SU-DHL-6 (cell line): Measurements from ENCODE around the gene SAMD1.

Source experiments
- H2AFZ ChIP-seq: fragments of 200-600 bp; sonication (generic); 2 replicates; pipeline ENCODE4 v1.6.1; 2014; ENCODE audit warnings: low read depth, mild to moderate bottlenecking, moderate library complexity, mixed read lengths, antibody characterized with exemption, low read length; ENCODE audit not compliant: severe bottlenecking
- H3F3A ChIP-seq: fragments of 200-600 bp; shearing (Covaris generic); 2 replicates; pipeline ENCODE4 v1.6.0; 2016; ENCODE audit warnings: antibody characterized with exemption, mild to moderate bottlenecking; ENCODE audit not compliant: insufficient read depth
- H3K27ac ChIP-seq: fragments of 200-600 bp; sonication (generic); 2 replicates; pipeline ENCODE4 v1.5.1; 2016; ENCODE audit warnings: low read depth, mild to moderate bottlenecking, low read length, moderate library complexity, mixed read lengths
- H3K27me3 ChIP-seq: fragments of 200-600 bp; sonication (generic), shearing (Covaris generic); 2 replicates; pipeline ENCODE4 v1.6.0; 2014; ENCODE audit warnings: mild to moderate bottlenecking, low read length
- H3K36me3 ChIP-seq: fragments of 200-600 bp; sonication (generic); 2 replicates; pipeline ENCODE4 v1.6.1; 2014; ENCODE audit warnings: mild to moderate bottlenecking, low read length, mixed read lengths
- H3K4me2 ChIP-seq: fragments of 300-600, 200-600 bp; shearing (Covaris generic), sonication (generic); 2 replicates; pipeline ENCODE4 v1.6.0; 2014; ENCODE audit warnings: low read length, low read depth, mild to moderate bottlenecking; ENCODE audit not compliant: poor library complexity, severe bottlenecking
- H3K4me3 ChIP-seq: fragments of 200-600 bp; sonication (generic); 2 replicates; pipeline ENCODE4 v1.5.1; 2014; ENCODE audit warnings: antibody characterized with exemption, low read length, mild to moderate bottlenecking, mixed read lengths; ENCODE audit not compliant: insufficient read depth, poor library complexity, severe bottlenecking
- H3K79me2 ChIP-seq: fragments of 200-600 bp; sonication (generic); 2 replicates; pipeline ENCODE4 v1.6.1; 2014; ENCODE audit warnings: mild to moderate bottlenecking, low read length, moderate library complexity; ENCODE audit not compliant: insufficient read depth
- H3K9ac ChIP-seq: fragments of 200-600 bp; sonication (generic); 2 replicates; pipeline ENCODE4 v1.7.0; 2014; ENCODE audit warnings: mild to moderate bottlenecking, low read length
- H3K9me2 ChIP-seq: fragments of 200-600 bp; sonication (generic); replicated peaks from 2 replicates; pipeline ENCODE4 v1.6.1; 2014; ENCODE audit warnings: low read length; ENCODE audit not compliant: insufficient read depth
- H3K9me3 ChIP-seq: fragments of 200-600 bp; sonication (generic); 2 replicates; pipeline ENCODE4 v1.6.1; 2014; ENCODE audit warnings: low read length, mixed read lengths; ENCODE audit not compliant: insufficient read depth
- H4K20me1 ChIP-seq: fragments of 200-600 bp; sonication (generic); 2 replicates; pipeline ENCODE4 v1.6.1; 2014; ENCODE audit warnings: low read depth, mild to moderate bottlenecking, antibody characterized with exemption, low read length, moderate library complexity, mixed read lengths
- CTCF ChIP-seq: fragments of 200-600 bp; sonication (generic); IDR thresholded peaks from one replicate; pipeline ENCODE4 v1.5.1; 2017; ENCODE audit warnings: antibody characterized with exemption, mild to moderate bottlenecking, low read length, moderate library complexity; ENCODE audit not compliant: insufficient read depth, poor library complexity, severe bottlenecking
- EZH2phosphoT487 ChIP-seq: fragments of 200-600 bp; sonication (generic), shearing (Covaris generic); conservative IDR thresholded peaks from 2 replicates; pipeline ENCODE4 v1.6.1; 2018; ENCODE audit warnings: mild to moderate bottlenecking, antibody characterized with exemption, low read length, moderate library complexity, mixed read lengths

The SAMD1 gene

DNA sequence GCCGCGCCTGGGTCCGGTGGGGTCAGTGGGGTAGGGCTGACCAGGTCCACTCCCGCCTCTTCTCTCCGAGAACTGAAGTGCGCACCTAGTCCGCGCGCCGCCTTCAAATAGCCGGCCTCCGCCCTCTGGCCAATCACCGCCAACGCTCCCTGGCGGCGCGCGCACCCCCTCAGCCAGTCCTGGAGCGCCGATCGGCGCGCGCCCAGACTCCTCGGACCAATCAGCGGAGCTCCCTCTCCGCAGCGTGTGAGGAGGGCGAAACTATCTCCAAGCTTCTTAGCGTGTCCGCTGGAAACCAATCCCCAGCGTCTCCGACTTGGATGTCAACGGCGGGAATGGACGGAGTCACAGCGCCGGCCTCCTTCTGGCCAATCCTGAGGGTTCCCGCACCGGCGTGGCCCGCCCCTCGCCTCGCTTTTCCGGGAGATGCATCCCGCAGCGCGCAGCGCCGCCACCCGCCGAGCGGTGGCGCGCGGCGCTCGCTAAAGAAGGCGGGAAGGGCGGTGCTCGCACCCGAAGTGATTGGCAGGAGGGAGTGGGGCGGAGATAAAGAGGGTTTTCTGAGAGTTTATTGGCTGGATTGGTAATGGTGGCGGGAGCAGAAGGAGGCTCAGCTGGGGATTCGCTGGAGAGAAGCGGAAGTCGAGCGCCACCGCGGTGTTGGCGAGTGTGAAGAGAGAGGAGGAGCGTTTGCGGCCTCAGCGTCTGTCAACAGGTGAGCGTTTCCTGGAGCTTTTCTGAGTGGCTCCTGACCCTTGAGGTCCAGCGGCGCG is 46.1 kb upstream of the SAMD1 start, which contains the start of gene ASF1B:
Gene ASF1B, minus strand, starts transcription at position 81 of the 773 bp plus-strand sequence. CDS start 133 bp downstream, outside the sequence.
- TF ChIP-seq CTCF (peak; percentile 76), EZH2phosphoT487 (no peak)
- Histone ChIP-seq H3K79me2 (peaks cover 47% of the 10 kb centered on the region), H3K9ac (peak within 1 kb of the TSS; percentile 93), H3K9me3 (no peaks in the 10 kb centered on the region), H3K9me2 (no peaks in the 10 kb centered on the region), H3K36me3 (0 out of 2 replicates have a peak, but pooled peaks cover 5% of the 10 kb centered on the region), H3K27ac (peak within 1 kb of the TSS; percentile 71), H2AFZ (peak within 1 kb of the TSS; percentile 89), H3F3A (0 out of 2 replicates have a peak, but pooled peaks cover 1% of the 10 kb centered on the region), H4K20me1 (peaks cover 5% of the 10 kb centered on the region; the same call in 1 of the 2 replicates), H3K4me2 (peak within 1 kb of the TSS; percentile 99), H3K27me3 (no peaks in the 10 kb centered on the region), H3K4me3 (peak within 1 kb of the TSS; percentile 99)

DNA sequence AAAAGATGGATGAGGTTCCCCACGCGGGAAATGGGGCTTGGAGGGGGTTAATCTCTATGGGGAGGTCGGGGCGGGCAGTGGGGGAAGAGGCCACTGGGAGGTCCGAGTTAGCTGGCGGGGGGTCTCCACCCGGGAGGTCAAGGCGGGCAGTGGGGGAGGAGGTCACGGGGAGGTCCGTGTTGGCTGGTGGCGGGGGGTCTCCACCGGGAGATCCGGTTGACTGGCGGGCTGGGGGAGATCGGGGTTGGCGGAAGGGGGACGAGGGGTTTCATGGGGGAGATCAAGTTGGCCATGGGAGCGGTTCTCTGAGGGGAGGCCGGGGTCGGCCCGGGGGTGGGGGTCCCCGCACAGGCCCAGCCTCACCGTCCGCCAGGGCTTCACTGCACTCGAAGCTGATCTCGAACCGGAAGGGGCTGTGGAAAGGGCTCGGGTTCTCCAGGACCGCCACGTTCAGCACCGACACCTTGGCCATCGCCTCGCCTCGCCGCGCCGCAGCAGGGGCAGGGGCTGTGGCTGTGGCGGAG is 45.5 kb upstream of the SAMD1 start:
- Histone ChIP-seq H3K27me3 (no peaks in the 10 kb centered on the region), H3K4me3 (peak overlapping the region; percentile 88), H3K9ac (peak overlapping the region; percentile 89), H2AFZ (no peak overlapping the region), H3K36me3 (0 out of 2 replicates have a peak, but pooled peaks cover 5% of the 10 kb centered on the region), H3K9me3 (no peaks in the 10 kb centered on the region), H3K27ac (peak overlapping the region; percentile 66), H3F3A (0 out of 2 replicates have a peak, but pooled peaks cover 2% of the 10 kb centered on the region), H3K4me2 (peak overlapping the region; percentile 80), H3K79me2 (peaks cover 48% of the 10 kb centered on the region), H3K9me2 (no peaks in the 10 kb centered on the region), H4K20me1 (peaks cover 5% of the 10 kb centered on the region; the same call in 1 of the 2 replicates)
- TF ChIP-seq CTCF (no peak), EZH2phosphoT487 (no peak)

DNA sequence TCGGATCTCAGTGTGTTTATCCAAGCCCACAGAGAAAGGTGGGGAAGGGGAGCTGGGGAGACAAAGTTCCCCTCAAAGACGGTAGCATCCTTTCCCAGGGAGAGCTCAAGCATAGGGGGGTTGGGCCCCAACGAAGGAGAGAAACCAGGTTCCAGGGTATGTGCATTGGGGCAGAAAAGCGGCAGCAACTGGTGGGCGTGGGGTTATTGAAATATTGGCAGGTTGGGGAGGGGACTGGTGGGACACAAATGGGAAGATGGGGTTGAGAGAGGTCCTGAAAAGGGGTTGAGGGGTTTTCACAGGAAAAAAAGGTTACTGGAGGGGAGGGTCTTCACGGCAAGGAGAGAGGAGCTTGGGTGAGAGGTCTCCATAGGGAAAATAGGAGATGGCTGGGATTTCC is 44.8 kb upstream of the SAMD1 start:
- 0 out of 2 replicates have a peak, but pooled peaks cover 2% of the 10 kb centered on the region for H3F3A ChIP-seq
- H3K27me3 ChIP-seq: no peaks in the 10 kb centered on the region
- H3K9me2 ChIP-seq: no peaks in the 10 kb centered on the region
- peaks cover 48% of the 10 kb centered on the region for H3K79me2 ChIP-seq
- H3K9me3 ChIP-seq: no peaks in the 10 kb centered on the region
- H3K27ac ChIP-seq: peak overlapping the region; percentile 66
- no peak overlapping the region for H2AFZ ChIP-seq
- TF ChIP-seq CTCF: no peak
- TF ChIP-seq EZH2phosphoT487: no peak
- H4K20me1 ChIP-seq: peaks cover 5% of the 10 kb centered on the region; the same call in 1 of the 2 replicates
- H3K36me3 ChIP-seq: 0 out of 2 replicates have a peak, but pooled peaks cover 5% of the 10 kb centered on the region
- H3K4me3 ChIP-seq: peak overlapping the region; percentile 88
- peak overlapping the region; percentile 80 for H3K4me2 ChIP-seq
- peak overlapping the region; percentile 89 for H3K9ac ChIP-seq
